B cell (primary cell): ENCODE measurements around the gene CFAP77. TPM values are rescaled to one million over a fixed set of nuclear protein-coding genes. Genes with fewer than 3 reads are reported as not detected.

Experiments
- ATAC-seq: fragments of 200-7000 bp; cut with Tn5 transposase; one replicate; pipeline ENCODE4 v1.10.0; 2021; ENCODE audit warnings: low read depth, mild to moderate bottlenecking, moderate number of reproducible peaks, moderate library complexity
- CTCF ChIA-PET: fragments of 350-600 bp; sonication (Branson Sonifier 250); formaldehyde crosslinking; loops from one replicate; lab custom pipeline; 2021; ENCODE audit warnings: antibody characterized with exemption, inconsistent platforms; lab: Charles Lee
- POLR2A ChIA-PET: fragments of 350-600 bp; sonication (Branson Sonifier 250); formaldehyde crosslinking; loops from one replicate; lab custom pipeline; 2021; ENCODE audit warnings: antibody characterized with exemption; lab: Charles Lee
- DNase-seq: peaks from one replicate; pipeline ENCODE4 v3.0.0; 2013
- H2AFZ ChIP-seq: 2 replicates; pipeline ENCODE4 v1.6.1; 2012; ENCODE audit warnings: mild to moderate bottlenecking, low read depth, low read length; ENCODE audit not compliant: insufficient read depth, poor library complexity, severe bottlenecking
- H3K27ac ChIP-seq, 2 donors: 1 replicate in 1 of 2; 2 replicates in 1 of 2; pipeline ENCODE4 v1.5.1; 2012 to 2013; ENCODE audit warnings: low read length in 2 of 2, mild to moderate bottlenecking in 2 of 2, moderate library complexity in 1 of 2
- H3K27me3 ChIP-seq, 4 experiments: fragments of 200-600 bp in 1 of 4; sonication (generic) in 1 of 4; replicated peaks in 1 of 4; 1 replicate in 2 of 4; 2 replicates in 2 of 4; pipeline versions ENCODE4 v1.6.1 to v1.7.0; 2013 to 2016; ENCODE audit warnings: low read length in 3 of 4, mild to moderate bottlenecking in 2 of 4, mixed read lengths in 1 of 4, moderate library complexity in 1 of 4; ENCODE audit not compliant: insufficient read depth in 4 of 4, control insufficient read depth in 3 of 4; ENCODE audit errors: control extremely low read depth in 1 of 4
- H3K36me3 ChIP-seq, 2 experiments: replicated peaks in 1 of 2; 1 replicate in 1 of 2; 2 replicates in 1 of 2; pipeline versions ENCODE4 v1.6.1 to v1.7.1; 2013; ENCODE audit warnings: low read length in 1 of 2; ENCODE audit not compliant: insufficient read depth in 2 of 2, control insufficient read depth in 1 of 2; ENCODE audit errors: control extremely low read depth in 1 of 2, extremely low read depth in 1 of 2
- H3K4me1 ChIP-seq, 2 donors: fragments of 200-600 bp in 1 of 2; sonication (generic) in 1 of 2; 1 replicate in 1 of 2; 2 replicates in 1 of 2; pipeline versions ENCODE4 v1.5.1 to v1.6.1; 2013 to 2017; ENCODE audit warnings: low read length in 2 of 2; ENCODE audit not compliant: control insufficient read depth in 2 of 2, insufficient read depth in 2 of 2
- H3K4me2 ChIP-seq: replicated peaks from 2 replicates; pipeline ENCODE3; 2012; ENCODE audit warnings: mild to moderate bottlenecking, low read depth, low read length; ENCODE audit not compliant: poor library complexity, severe bottlenecking
- H3K4me3 ChIP-seq, 5 experiments: fragments of 200-600 bp in 1 of 5; sonication (generic) in 1 of 5; 1 replicate in 3 of 5; 2 replicates in 2 of 5; pipeline versions ENCODE4 v1.5.1 to v1.7.0; 2011 to 2016; ENCODE audit warnings: low read length in 4 of 5, mild to moderate bottlenecking in 4 of 5, low read depth in 2 of 5, control low read depth in 1 of 5, moderate library complexity in 1 of 5; ENCODE audit not compliant: insufficient read depth in 1 of 5; ENCODE audit errors: control extremely low read depth in 1 of 5, extremely low read depth in 1 of 5
- H3K79me2 ChIP-seq: fragments of 200-600 bp; sonication (generic); one replicate; pipeline ENCODE4 v1.6.0; 2016; ENCODE audit warnings: low read length; ENCODE audit not compliant: control insufficient read depth, insufficient read depth
- H3K9ac ChIP-seq: fragments of 200-600 bp; sonication (generic); 2 replicates; pipeline ENCODE4 v1.6.1; 2017; ENCODE audit warnings: mild to moderate bottlenecking, low read length, moderate library complexity
- H3K9me3 ChIP-seq, 3 donors: one replicate each; pipeline versions ENCODE4 v1.6.1 to v1.7.1; 2013; ENCODE audit warnings: low read length in 2 of 3; ENCODE audit not compliant: control insufficient read depth in 2 of 3, insufficient read depth in 1 of 3; ENCODE audit errors: control extremely low read depth in 1 of 3
- H4K20me1 ChIP-seq: 2 replicates; pipeline ENCODE4 v1.6.0; 2012; ENCODE audit warnings: mild to moderate bottlenecking, low read length; ENCODE audit not compliant: insufficient read depth, control insufficient read depth, poor library complexity, severe bottlenecking
- H3K27ac Mint-ChIP-seq: one replicate; pipeline ENCODE4 v1.8.0; 2021; ENCODE audit warnings: mixed read lengths
- H3K27me3 Mint-ChIP-seq: one replicate; pipeline ENCODE4 v1.8.0; 2021; ENCODE audit warnings: mixed read lengths
- H3K4me1 Mint-ChIP-seq: one replicate; pipeline ENCODE4 v1.8.0; 2021; ENCODE audit warnings: mixed read lengths
- H3K4me3 Mint-ChIP-seq: one replicate; pipeline ENCODE4 v1.8.0; 2021; ENCODE audit warnings: mixed read lengths
- H3K9me3 Mint-ChIP-seq: one replicate; pipeline ENCODE4 v1.8.0; 2022; ENCODE audit warnings: mixed read lengths; ENCODE audit not compliant: insufficient read depth
- EZH2 ChIP-seq: IDR thresholded peaks from 2 replicates; pipeline ENCODE4 v1.6.1; 2012; ENCODE audit warnings: borderline replicate concordance, low read depth, mild to moderate bottlenecking, moderate library complexity, low read length; ENCODE audit not compliant: insufficient read depth, poor library complexity, severe bottlenecking
- WGBS: methylation state at CpG from one replicate; pipeline ENCODE4 v1.1.5; 2013; ENCODE audit warnings: missing lambda C conversion rate; ENCODE audit not compliant: insufficient coverage; 5-methylcytosine and 5-hydroxymethylcytosine counted together
- intact Hi-C: fragments of 100-400 bp; cut with micrococcal nuclease; formaldehyde crosslinking; loops from one replicate; pipeline ENCODE4 v1.10.0; 2022
- polyA plus RNA-seq: library from polyadenylated mRNA; depleted of rRNA; stranded (reverse); fragments of >200 nt; gene quantifications from 2 replicates; pipeline ENCODE4 v1.2.3, GENCODE V29; 2012
- total RNA-seq, 2 donors: library from RNA; stranded (reverse); fragments of 120-200 nt in 1 of 2; gene quantifications; 1 replicate in 1 of 2; 2 replicates in 1 of 2; pipeline versions ENCODE4 v1.2.3 to v1.2.4, GENCODE V29; 2013 to 2022
- TF ChIP-seq, protein P1 (sequence below): fragments of 200-600 bp; IDR thresholded peaks from one replicate; pipeline ENCODE4 v1.8.0; 2022; ENCODE audit warnings: antibody characterized with exemption, mild to moderate bottlenecking

Gene CFAP77
- total and polyA plus RNA-seq, 2 donors (not counting 1 experiment from before 2014, with no cell fraction given), result not detected

DNA sequence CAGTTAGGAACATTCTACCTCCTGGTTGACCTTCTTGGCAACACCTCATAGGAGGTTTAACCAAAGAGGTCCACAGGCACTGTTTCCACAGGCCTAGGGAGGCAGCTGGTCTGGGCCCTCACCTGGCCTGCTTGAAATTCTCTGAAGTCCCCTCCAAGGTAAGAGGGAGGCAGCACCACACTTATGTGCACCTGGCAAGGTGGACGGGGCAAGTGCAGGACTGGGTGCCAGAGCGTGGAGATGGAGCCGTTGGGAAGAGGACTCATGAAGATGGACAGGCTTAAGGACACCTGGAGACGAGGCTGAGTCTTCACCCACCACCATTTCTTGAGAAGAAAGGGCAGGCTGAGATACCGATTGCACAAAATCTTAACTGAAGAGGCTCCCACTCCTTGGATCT lies 165.8 kb downstream of the CFAP77 start:
- H3K4me2 ChIP-seq, result no peak overlapping the region
- no peak overlapping the region for H2AFZ ChIP-seq
- H3K4me3 Mint-ChIP-seq, result no peak overlapping the region
- no peaks in the 10 kb centered on the region for H4K20me1 ChIP-seq
- peaks cover 0 to 9% of the 10 kb centered on the region in 2 donors for H3K4me1 ChIP-seq
- CTCF ChIA-PET, result no interaction called here
- no peaks in the 10 kb centered on the region for H3K79me2 ChIP-seq
- H3K4me3 ChIP-seq, result no peak overlapping the region
- DNase-seq, result no peak
- H3K27me3 Mint-ChIP-seq, result peaks cover 67% of the 10 kb centered on the region
- no peaks in the 10 kb centered on the region for H3K36me3 ChIP-seq
- intact Hi-C loops, result loop anchor here (2.0 kb wide), 1 partner anchor 165 kb away; the partner anchor contains the start of gene CFAP77
- H3K27me3 ChIP-seq, result peaks cover 0 to 67% (median 39%) of the 10 kb centered on the region in 4 experiments
- 76% methylated on average over 4 of the region's 5 CpGs for WGBS
- no peaks in the 10 kb centered on the region for H3K9me3 Mint-ChIP-seq
- no peak for TF ChIP-seq EZH2
- TF ChIP-seq, protein P1, sequence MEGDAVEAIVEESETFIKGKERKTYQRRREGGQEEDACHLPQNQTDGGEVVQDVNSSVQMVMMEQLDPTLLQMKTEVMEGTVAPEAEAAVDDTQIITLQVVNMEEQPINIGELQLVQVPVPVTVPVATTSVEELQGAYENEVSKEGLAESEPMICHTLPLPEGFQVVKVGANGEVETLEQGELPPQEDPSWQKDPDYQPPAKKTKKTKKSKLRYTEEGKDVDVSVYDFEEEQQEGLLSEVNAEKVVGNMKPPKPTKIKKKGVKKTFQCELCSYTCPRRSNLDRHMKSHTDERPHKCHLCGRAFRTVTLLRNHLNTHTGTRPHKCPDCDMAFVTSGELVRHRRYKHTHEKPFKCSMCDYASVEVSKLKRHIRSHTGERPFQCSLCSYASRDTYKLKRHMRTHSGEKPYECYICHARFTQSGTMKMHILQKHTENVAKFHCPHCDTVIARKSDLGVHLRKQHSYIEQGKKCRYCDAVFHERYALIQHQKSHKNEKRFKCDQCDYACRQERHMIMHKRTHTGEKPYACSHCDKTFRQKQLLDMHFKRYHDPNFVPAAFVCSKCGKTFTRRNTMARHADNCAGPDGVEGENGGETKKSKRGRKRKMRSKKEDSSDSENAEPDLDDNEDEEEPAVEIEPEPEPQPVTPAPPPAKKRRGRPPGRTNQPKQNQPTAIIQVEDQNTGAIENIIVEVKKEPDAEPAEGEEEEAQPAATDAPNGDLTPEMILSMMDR, result no peak
- H3K4me1 Mint-ChIP-seq, result no peaks in the 10 kb centered on the region
- POLR2A ChIA-PET, result no interaction called here
- no peak overlapping the region for H3K27ac Mint-ChIP-seq
- H3K9me3 ChIP-seq, result peaks cover 0 to 23% (median 0%) of the 10 kb centered on the region in 3 donors
- H3K9ac ChIP-seq, result no peak overlapping the region
- no peak for ATAC-seq
- H3K27ac ChIP-seq, result no peak overlapping the region

DNA sequence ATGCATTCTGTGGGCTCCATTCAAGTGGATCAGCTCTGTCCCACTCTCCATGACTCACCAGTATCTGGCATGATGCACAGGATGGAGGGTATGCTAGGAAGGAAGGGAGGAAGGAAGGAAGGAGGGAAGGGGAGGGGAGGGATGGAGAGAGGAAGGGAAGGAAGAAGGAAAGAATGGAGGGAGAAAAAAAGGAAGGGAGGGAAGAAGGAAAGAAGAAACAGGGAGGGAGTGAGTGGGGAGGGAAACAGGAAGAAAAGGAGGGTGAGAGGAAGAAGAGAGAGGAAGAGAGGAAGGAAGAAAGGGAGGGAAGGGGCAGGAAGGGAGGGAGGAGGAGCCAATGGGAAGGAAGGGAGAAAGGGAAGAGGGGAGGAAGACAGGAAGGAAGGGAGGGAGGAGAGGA lies 167.1 kb downstream of the CFAP77 start:
- DNase-seq, result no peak
- Histone ChIP-seq H3K27me3 (peaks cover 0 to 76% (median 46%) of the 10 kb centered on the region in 4 experiments), H3K4me2 (no peak overlapping the region), H3K36me3 (no peaks in the 10 kb centered on the region), H3K9ac (no peak overlapping the region), H4K20me1 (no peaks in the 10 kb centered on the region), H3K27ac (no peak overlapping the region), H3K79me2 (no peaks in the 10 kb centered on the region), H3K4me3 (no peak overlapping the region), H3K4me1 (peaks cover 9 to 20% of the 10 kb centered on the region in 2 donors), H3K9me3 (peaks cover 0 to 36% (median 0%) of the 10 kb centered on the region in 3 donors), H2AFZ (no peak overlapping the region)
- ChIA-PET POLR2A (interaction anchor here (0.6 kb wide), 1 partner anchor 24 kb away, joined by 3 read pairs; no protein-coding TSS in a partner anchor), CTCF (no interaction called here)
- H3K4me1 Mint-ChIP-seq, result peaks cover 8% of the 10 kb centered on the region
- intact Hi-C loops, result no loop called here
- no peaks in the 10 kb centered on the region for H3K9me3 Mint-ChIP-seq
- peaks cover 67% of the 10 kb centered on the region for H3K27me3 Mint-ChIP-seq
- no peak for ATAC-seq
- H3K27ac Mint-ChIP-seq, result no peak overlapping the region
- TF ChIP-seq EZH2, result no peak
- TF ChIP-seq, protein P1, result no peak
- H3K4me3 Mint-ChIP-seq, result no peak overlapping the region
